WI38 (cell line): ENCODE data around the gene MYO9B.

ENCODE experiments used
- H3K4me3 ChIP-seq: 2 replicates; pipeline ENCODE4 v1.5.1; 2011; ENCODE audit warnings: low read depth, mild to moderate bottlenecking, control low read depth, low read length
- CTCF ChIP-seq: IDR thresholded peaks from 2 replicates; pipeline ENCODE4 v1.5.1; 2012; ENCODE audit warnings: low read depth, mild to moderate bottlenecking, control low read depth, low read length

MYO9B gene

GRCh38 chr19:17225053-17225452 lies 149.5 kb downstream of the MYO9B start:
- H3K4me3 ChIP-seq, result no peak overlapping the region
- no peak for TF ChIP-seq CTCF

- no peak for TF ChIP-seq CTCF
- H3K4me3 ChIP-seq, result peak within 1 kb of the TSS; percentile 72
These were observed 150.7 kb downstream of the MYO9B start, which contains the start of gene OCEL1 for GRCh38 chr19:17226002-17226933. OCEL1 (plus strand) TSS chr19:17226226; CDS start chr19:17226248, 22 bp downstream.

- TF ChIP-seq CTCF, result no peak
- H3K4me3 ChIP-seq, result no peak overlapping the region
These were observed 152.3 kb downstream of the MYO9B start for GRCh38 chr19:17227798-17228367.

- H3K4me3 ChIP-seq, result no peak overlapping the region
- TF ChIP-seq CTCF, result no peak
These were observed 154.3 kb downstream of the MYO9B start for GRCh38 chr19:17229890-17230289.

GRCh38 chr19:17232258-17232657 lies 156.7 kb downstream of the MYO9B start:
- H3K4me3 ChIP-seq, result no peak overlapping the region
- no peak for TF ChIP-seq CTCF

GRCh38 chr19:17234911-17235299 lies 159.3 kb downstream of the MYO9B start:
- no peak for TF ChIP-seq CTCF
- peak overlapping the region; percentile 53 for H3K4me3 ChIP-seq
